HG02623 (cell line): ENCODE data around the gene GRID1.
"Not testable (repeated sequence)": the region's sequence is repeated elsewhere in the genome, so short reads cannot be mapped to it uniquely, and the experiment has no call there.

Experiments
- ATAC-seq: cut with Tn5 transposase; IDR thresholded peaks from one replicate; pipeline ENCODE4 v1.9.1; 2021; ENCODE audit warnings: moderate library complexity; ENCODE audit not compliant: unreplicated experiment

GRID1 gene

GRCh38 chr10:85864173-85864549 is 502.4 kb downstream of the GRID1 start:
- ATAC-seq = no peak

GRCh38 chr10:85863301-85864172 is 503.1 kb downstream of the GRID1 start:
- ATAC-seq = no peak

GRCh38 chr10:85862771-85863170 is 503.8 kb downstream of the GRID1 start:
- no peak for ATAC-seq

- ATAC-seq = no peak
These were observed 504.9 kb downstream of the GRID1 start for GRCh38 chr10:85861513-85862197.

GRCh38 chr10:85859859-85860258 is 506.7 kb downstream of the GRID1 start:
- ATAC-seq = no peak

GRCh38 chr10:85858776-85859515 is 507.6 kb downstream of the GRID1 start:
- no peak for ATAC-seq

GRCh38 chr10:85857791-85858190 is 508.8 kb downstream of the GRID1 start:
- no peak for ATAC-seq

- no peak for ATAC-seq
These were observed 509.3 kb downstream of the GRID1 start for GRCh38 chr10:85857305-85857704.

- no peak for ATAC-seq
These were observed 514.7 kb downstream of the GRID1 start for GRCh38 chr10:85851934-85852333.

- ATAC-seq = no peak
These were observed 515.3 kb downstream of the GRID1 start for GRCh38 chr10:85851325-85851724.

- no peak for ATAC-seq
These were observed 515.9 kb downstream of the GRID1 start for GRCh38 chr10:85850736-85851135.

- ATAC-seq = no peak
These were observed 517.3 kb downstream of the GRID1 start for GRCh38 chr10:85849315-85849714.

GRCh38 chr10:85848756-85849155 is 517.8 kb downstream of the GRID1 start:
- no peak for ATAC-seq

GRCh38 chr10:85847085-85847484 is 519.5 kb downstream of the GRID1 start:
- no peak for ATAC-seq

- ATAC-seq = not testable (repeated sequence)
These were observed 527.9 kb downstream of the GRID1 start for GRCh38 chr10:85838660-85839059.

GRCh38 chr10:85832988-85833387 is 533.6 kb downstream of the GRID1 start:
- ATAC-seq = no peak

- no peak for ATAC-seq
These were observed 535.2 kb downstream of the GRID1 start for GRCh38 chr10:85831422-85831821.

- no peak for ATAC-seq
These were observed 540.2 kb downstream of the GRID1 start for GRCh38 chr10:85826377-85826776.

- ATAC-seq = no peak
These were observed 555.2 kb downstream of the GRID1 start for GRCh38 chr10:85811405-85811804.

- no peak for ATAC-seq
These were observed 555.9 kb downstream of the GRID1 start for GRCh38 chr10:85810674-85811073.

GRCh38 chr10:85795460-85795859 is 571.1 kb downstream of the GRID1 start:
- ATAC-seq = no peak

GRCh38 chr10:85794553-85794952 is 572.0 kb downstream of the GRID1 start:
- ATAC-seq = no peak
